Brain microvascular endothelial cell (primary cell): ENCODE measurements around the gene ACTR6.
"Not testable (repeated sequence)": the region's sequence is repeated elsewhere in the genome, so short reads cannot be mapped to it uniquely, and the experiment has no call there.

Experiments used
- DNase-seq: peaks from one replicate; pipeline ENCODE4 v3.0.0-alpha.2; 2020
- H3K27ac ChIP-seq: fragments of 250-450 bp; sonication (Bioruptor Pico); 2 replicates; pipeline ENCODE4 v1.5.1; 2020; ENCODE audit warnings: mild to moderate bottlenecking, moderate library complexity
- H3K27me3 ChIP-seq: fragments of 250-450 bp; sonication (Bioruptor Pico); replicated peaks from 2 replicates; pipeline ENCODE4 v1.5.1; 2020; ENCODE audit warnings: mild to moderate bottlenecking
- H3K36me3 ChIP-seq: fragments of 250-450 bp; sonication (Bioruptor Pico); replicated peaks from 2 replicates; pipeline ENCODE4 v1.5.1; 2020; ENCODE audit warnings: mild to moderate bottlenecking
- H3K4me3 ChIP-seq: 2 replicates; pipeline ENCODE4 v1.5.1; 2011; ENCODE audit warnings: low read depth, mild to moderate bottlenecking, control low read depth, low read length, moderate library complexity
- CTCF ChIP-seq: IDR thresholded peaks from 2 replicates; pipeline ENCODE4 v1.5.1; 2011; ENCODE audit warnings: low read depth, mild to moderate bottlenecking, moderate library complexity, low read length, control low read depth, inconsistent platforms; ENCODE audit errors: missing control alignments
- in situ Hi-C: cut with HindIII; loops from 2 replicates; pipeline ENCODE4 v1.10.0; 2017; ENCODE audit warnings: low sequenced_read_pairs, low pct_ligation_motif_present

The ACTR6 gene

GRCh38 chr12:100173111-100173510, 27.5 kb upstream of the ACTR6 start:
- H3K36me3 ChIP-seq, result no peaks in the 10 kb centered on the region
- TF ChIP-seq CTCF, result no peak
- H3K4me3 ChIP-seq, result no peak overlapping the region
- no peak overlapping the region for H3K27ac ChIP-seq
- H3K27me3 ChIP-seq, result no peaks in the 10 kb centered on the region
- in situ Hi-C loops, result no loop called here
- no peak for DNase-seq

DNA sequence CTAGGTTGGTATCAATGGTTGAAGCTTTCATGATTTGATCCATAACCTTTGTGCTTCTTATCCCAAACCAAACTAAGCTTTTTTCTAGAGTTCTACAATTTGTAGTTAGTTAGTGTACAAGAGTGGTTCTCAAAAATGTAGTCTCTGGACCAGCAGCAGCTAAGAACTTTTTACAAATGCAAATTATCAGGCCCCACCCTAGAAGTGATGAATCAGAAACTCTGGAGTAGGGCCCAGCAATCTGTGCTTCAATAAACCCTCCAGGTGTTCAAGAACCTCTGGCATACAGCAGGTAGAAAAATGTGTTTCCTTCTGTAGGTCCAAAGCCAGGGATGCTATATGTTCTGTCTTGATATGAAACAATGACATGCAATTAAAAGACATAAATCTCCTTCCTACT, 26.1 kb upstream of the ACTR6 start:
- no peaks in the 10 kb centered on the region for H3K27me3 ChIP-seq
- no peaks in the 10 kb centered on the region for H3K36me3 ChIP-seq
- H3K27ac ChIP-seq, result no peak overlapping the region
- TF ChIP-seq CTCF, result no peak
- DNase-seq, result no peak
- in situ Hi-C loops, result no loop called here
- no peak overlapping the region for H3K4me3 ChIP-seq

DNA sequence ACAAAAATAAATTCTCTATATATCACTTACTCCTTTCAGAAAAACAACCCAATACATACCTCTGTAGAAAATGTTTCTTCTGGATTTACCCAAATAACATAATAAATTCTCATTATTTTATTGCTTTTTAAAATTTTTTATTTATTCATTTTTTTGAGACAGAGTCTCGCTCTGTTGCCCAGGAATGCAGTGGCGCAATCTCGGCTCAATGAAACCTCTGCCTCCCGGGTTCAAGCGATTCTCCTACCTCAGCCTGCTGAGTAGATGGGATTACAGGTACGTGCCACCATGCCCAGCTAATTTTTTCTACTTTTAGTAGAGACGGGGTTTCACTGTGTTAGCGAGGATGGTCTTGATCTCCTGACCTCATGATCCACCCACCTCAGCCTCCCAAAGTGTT, 24.1 kb upstream of the ACTR6 start:
- in situ Hi-C loops, result not testable (repeated sequence)

GRCh38 chr12:100179252-100179651, 21.4 kb upstream of the ACTR6 start:
- Histone ChIP-seq H3K4me3 (no peak overlapping the region), H3K36me3 (no peaks in the 10 kb centered on the region), H3K27ac (no peak overlapping the region), H3K27me3 (no peaks in the 10 kb centered on the region)
- in situ Hi-C loops, result no loop called here
- DNase-seq, result no peak
- TF ChIP-seq CTCF, result no peak

More for the DNA sequence above, 24.1 kb upstream of the ACTR6 start:
- not testable (repeated sequence) for DNase-seq, H3K27ac ChIP-seq, H3K4me3 ChIP-seq, H3K27me3 ChIP-seq, H3K36me3 ChIP-seq

DNA sequence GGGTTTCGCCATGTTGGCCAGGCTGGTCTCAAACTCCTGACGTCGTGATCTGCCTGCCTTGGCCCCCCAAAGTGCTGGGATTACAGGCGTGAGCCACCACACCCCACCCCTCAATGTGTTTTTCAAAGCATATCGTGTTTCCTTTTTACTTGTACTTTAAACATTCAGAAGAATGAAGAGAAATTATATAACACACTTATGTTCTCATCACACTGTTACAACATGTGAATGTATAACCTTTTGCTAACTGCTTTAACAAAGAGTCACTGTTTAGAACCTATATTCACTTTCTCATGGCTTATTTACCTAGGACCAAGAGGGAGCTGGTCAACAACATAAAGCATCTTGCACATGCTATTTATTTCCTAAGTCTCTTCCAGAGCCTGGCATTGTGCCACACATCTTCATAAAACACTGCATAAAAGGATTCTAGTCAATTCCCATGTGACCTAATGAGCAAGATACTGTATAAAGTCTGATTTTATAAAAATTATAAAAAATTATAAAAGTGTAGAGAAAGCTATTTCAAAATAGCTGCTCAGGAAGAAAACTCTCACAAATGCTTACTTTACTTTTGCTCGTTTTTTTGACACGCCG, 16.0 kb upstream of the ACTR6 start:
- no peak overlapping the region for H3K4me3 ChIP-seq

DNA sequence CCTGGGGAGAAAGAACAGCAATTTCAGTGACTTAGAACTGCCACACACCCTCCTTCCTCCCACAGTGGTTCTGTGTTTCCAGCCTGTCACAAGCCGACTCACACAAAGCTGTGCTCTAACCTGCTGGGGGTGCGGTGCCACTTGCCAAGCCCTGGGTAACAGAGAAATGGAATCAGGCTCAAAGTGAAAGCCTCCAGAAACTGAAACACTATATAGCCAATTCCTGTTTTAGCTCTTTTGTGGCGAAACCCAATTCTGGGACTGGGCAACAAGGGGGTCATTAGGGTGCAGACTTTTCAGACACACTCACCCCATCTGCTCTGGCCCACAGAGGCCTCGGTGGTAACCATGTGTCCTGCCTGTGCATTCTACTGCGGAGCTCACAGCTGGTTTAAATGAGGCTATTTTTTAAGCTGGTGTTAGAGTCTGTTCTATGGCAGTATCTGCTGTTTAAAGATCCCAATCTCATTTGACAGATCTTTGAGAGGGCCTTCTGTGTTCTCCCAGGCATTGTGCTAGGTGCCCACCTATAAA, 15.2 kb upstream of the ACTR6 start:
- no peak for TF ChIP-seq CTCF
- no peak for DNase-seq
- H3K36me3 ChIP-seq, result no peaks in the 10 kb centered on the region

More for the DNA sequence above, 16.0 kb upstream of the ACTR6 start:
- Histone ChIP-seq H3K27me3 (no peaks in the 10 kb centered on the region), H3K27ac (no peak overlapping the region), H3K36me3 (no peaks in the 10 kb centered on the region)
- in situ Hi-C loops, result no loop called here
- TF ChIP-seq CTCF, result no peak
- no peak for DNase-seq

More for the DNA sequence above, 15.2 kb upstream of the ACTR6 start:
- in situ Hi-C loops, result no loop called here
- Histone ChIP-seq H3K4me3 (no peak overlapping the region), H3K27ac (no peak overlapping the region), H3K27me3 (no peaks in the 10 kb centered on the region)
